HepG2 (cell line): ENCODE measurements around the gene CACNA1C. TPM values are rescaled to one million over a fixed set of nuclear protein-coding genes. Genes with fewer than 3 reads are reported as not detected.

Experiments
- ATAC-seq: fragments of 200-7000 bp; cut with Tn5 transposase; 3 replicates; pipeline ENCODE4 v1.9.1; 2020; ENCODE audit warnings: mild to moderate bottlenecking, moderate library complexity
- BruUV-seq: library from RNA; stranded (reverse); fragments of 400-500 nt; replicated peaks from 2 replicates; lab custom pipeline; 2021; lab: Mats Ljungman, UMichigan
- CTCF ChIA-PET: fragments of 300-600 bp; formaldehyde crosslinking; extraction: SDS; loops from one replicate; lab custom pipeline; 2021; ENCODE audit warnings: low total read pairs, inconsistent platforms, low intra/inter-chr PET ratio; lab: Yijun Ruan, JAX
- POLR2A ChIA-PET: fragments of 350-600 bp; sonication (Branson Sonifier 250); formaldehyde crosslinking; loops from one replicate; lab custom pipeline; 2020; ENCODE audit warnings: antibody characterized with exemption, inconsistent platforms; lab: Yijun Ruan, JAX
- DNase-seq: peaks from one replicate; pipeline ENCODE4 v3.0.0-alpha.2; 2015; ENCODE audit warnings: low spot score
- FAIRE-seq: peaks from 3 replicates; lab custom pipeline; 2011; peaks lifted over from hg19 to GRCh38; lab: Jason Lieb, UNC
- H2AFZ ChIP-seq: one replicate; pipeline ENCODE4 v1.6.1; 2011; ENCODE audit warnings: low read length, inconsistent platforms
- H3K27ac ChIP-seq: fragments of 300-600 bp; 3 replicates; pipeline ENCODE4 v1.8.0; 2011; ENCODE audit warnings: mixed run types, mild to moderate bottlenecking, mixed read lengths, low read length, inconsistent platforms; ENCODE audit not compliant: insufficient read depth; ENCODE audit errors: extremely low read length
- H3K27me3 ChIP-seq, 2 experiments: fragments of 200-600 bp in 1 of 2; 2 replicates in 1 of 2; 3 replicates in 1 of 2; pipeline versions ENCODE4 v1.6.0 to v1.8.0; 2011; ENCODE audit warnings: low read length in 2 of 2, mild to moderate bottlenecking in 2 of 2, moderate library complexity in 2 of 2, inconsistent platforms in 1 of 2; ENCODE audit not compliant: insufficient read depth in 2 of 2, control insufficient read depth in 1 of 2
- H3K36me3 ChIP-seq, 2 experiments: fragments of 200-600 bp in 1 of 2; replicated peaks in 1 of 2; 2 replicates in 1 of 2; 3 replicates in 1 of 2; pipeline versions ENCODE4 v1.5.1 to v1.8.0; 2011; ENCODE audit warnings: low read length in 2 of 2, inconsistent platforms in 1 of 2; ENCODE audit not compliant: insufficient read depth in 2 of 2, control insufficient read depth in 1 of 2
- H3K4me1 ChIP-seq: 2 replicates; pipeline ENCODE4 v1.5.1; 2012; ENCODE audit warnings: low read length, inconsistent platforms; ENCODE audit not compliant: insufficient read depth
- H3K4me2 ChIP-seq: 2 replicates; pipeline ENCODE4 v1.6.0; 2011; ENCODE audit warnings: low read depth, low read length, inconsistent platforms
- H3K4me3 ChIP-seq, 3 experiments: fragments of 200-600 bp in 1 of 3; sonication (generic), shearing (Covaris generic) in 1 of 3; replicated peaks in 1 of 3; 2 replicates each; pipeline ENCODE4 v1.5.1; 2011 to 2016; ENCODE audit warnings: low read length in 3 of 3, inconsistent platforms in 2 of 3, low read depth in 2 of 3, mild to moderate bottlenecking in 2 of 3, control low read depth in 1 of 3, mixed read lengths in 1 of 3; ENCODE audit not compliant: insufficient read depth in 1 of 3
- H3K79me2 ChIP-seq: one replicate; pipeline ENCODE4 v1.6.1; 2011; ENCODE audit warnings: low read length, inconsistent platforms; ENCODE audit not compliant: insufficient read depth
- H3K9ac ChIP-seq: 2 replicates; pipeline ENCODE4 v1.6.0; 2011; ENCODE audit warnings: mild to moderate bottlenecking, low read depth, low read length, inconsistent platforms; ENCODE audit not compliant: insufficient read depth
- H3K9me3 ChIP-seq: 2 replicates; pipeline ENCODE4 v1.5.1; 2012; ENCODE audit warnings: mild to moderate bottlenecking, low read length
- H4K20me1 ChIP-seq: 2 replicates; pipeline ENCODE4 v1.6.0; 2011; ENCODE audit warnings: inconsistent platforms, mild to moderate bottlenecking, low read length, moderate library complexity; ENCODE audit not compliant: insufficient read depth
- HMG20A ChIP-seq: IDR thresholded peaks from 2 replicates; pipeline ENCODE4 v1.6.1; 2016; ENCODE audit warnings: borderline replicate concordance
- YY1 ChIP-seq: IDR thresholded peaks from 2 replicates; pipeline ENCODE4 v1.6.1; 2011; ENCODE audit warnings: low read length, low read depth, moderate library complexity, mild to moderate bottlenecking; ENCODE audit not compliant: insufficient read depth, insufficient replicate concordance
- ZFAT ChIP-seq: sonication (generic); formaldehyde crosslinking; conservative IDR thresholded peaks from 2 replicates; pipeline ENCODE4 v1.8.1; 2023; ENCODE audit warnings: missing genetic modification reagents, inconsistent platforms
- ZNF501 ChIP-seq: sonication (generic); formaldehyde crosslinking; IDR thresholded peaks from 2 replicates; pipeline ENCODE4 v1.5.1; 2020; ENCODE audit warnings: mild to moderate bottlenecking, moderate library complexity, missing genetic modification reagents
- ZNF572 ChIP-seq: sonication (generic); formaldehyde crosslinking; IDR thresholded peaks from 2 replicates; pipeline ENCODE4 v1.5.1; 2020; ENCODE audit warnings: mild to moderate bottlenecking, missing genetic modification reagents
- WGBS: methylation state at CpG from one replicate; pipeline ENCODE4 v1.1.6; 2017; ENCODE audit warnings: low lambda C conversion rate; 5-methylcytosine and 5-hydroxymethylcytosine counted together
- in situ Hi-C: cut with HindIII; loops from 2 replicates; pipeline ENCODE4 v1.10.0; 2017; ENCODE audit warnings: low pct_unique_long_range_greater_than_20kb; ENCODE audit not compliant: extremely low pct_ligation_motif_present
- intact Hi-C: fragments of 100-400 bp; cut with micrococcal nuclease; formaldehyde crosslinking; loops from one replicate; pipeline ENCODE4 v1.10.0; 2022; ENCODE audit not compliant: unreplicated experiment
- polyA plus RNA-seq, 8 experiments: library from polyadenylated mRNA; depleted of rRNA in 3 of 8; stranded (reverse) in 7 of 8; unstranded in 1 of 8; fragments of >200 nt; fragmentation: Illumina TruSeq in 4 of 8; extraction: Trizol in 4 of 8; gene quantifications; 2 replicates each; pipeline versions ENCODE4 v1.2.1 to v1.2.3, GENCODE V29; 2011 to 2016; ENCODE audit warnings: low read depth in 4 of 8, missing spikeins in 1 of 8, mixed read lengths in 1 of 8; ENCODE audit not compliant: insufficient read depth in 1 of 8
- total RNA-seq, 5 experiments: library from RNA; depleted of rRNA; stranded (reverse); fragments of >200 nt; fragmentation: Illumina TruSeq; extraction: Trizol; gene quantifications; 2 replicates each; pipeline ENCODE4 v1.2.3, GENCODE V29; 2016; ENCODE audit warnings: low read depth in 1 of 5
- TF ChIP-seq, protein P1 (sequence below): sonication (generic); formaldehyde crosslinking; IDR thresholded peaks from 2 replicates; pipeline ENCODE4 v1.4.0; 2020; ENCODE audit warnings: mild to moderate bottlenecking, missing genetic modification reagents
- TF ChIP-seq, protein P2 (sequence below): sonication (generic); formaldehyde crosslinking; IDR thresholded peaks from 2 replicates; pipeline ENCODE4 v1.5.1; 2020; ENCODE audit warnings: missing genetic modification reagents, mild to moderate bottlenecking, borderline replicate concordance
- TF ChIP-seq, protein P3 (sequence below): sonication (generic); formaldehyde crosslinking; IDR thresholded peaks from 2 replicates; pipeline ENCODE4 v1.4.0; 2020; ENCODE audit warnings: missing genetic modification reagents
- TF ChIP-seq, protein P4 (sequence below): sonication (generic); formaldehyde crosslinking; IDR thresholded peaks from 2 replicates; pipeline ENCODE4 v1.4.0; 2020; ENCODE audit warnings: missing genetic modification reagents; ENCODE audit errors: not compliant biosample characterization

The CACNA1C gene
- total and polyA plus RNA-seq, 2 of the 13 experiments (the other 11 are each of a cell fraction or from before 2014, with no cell fraction given), result not detected

DNA sequence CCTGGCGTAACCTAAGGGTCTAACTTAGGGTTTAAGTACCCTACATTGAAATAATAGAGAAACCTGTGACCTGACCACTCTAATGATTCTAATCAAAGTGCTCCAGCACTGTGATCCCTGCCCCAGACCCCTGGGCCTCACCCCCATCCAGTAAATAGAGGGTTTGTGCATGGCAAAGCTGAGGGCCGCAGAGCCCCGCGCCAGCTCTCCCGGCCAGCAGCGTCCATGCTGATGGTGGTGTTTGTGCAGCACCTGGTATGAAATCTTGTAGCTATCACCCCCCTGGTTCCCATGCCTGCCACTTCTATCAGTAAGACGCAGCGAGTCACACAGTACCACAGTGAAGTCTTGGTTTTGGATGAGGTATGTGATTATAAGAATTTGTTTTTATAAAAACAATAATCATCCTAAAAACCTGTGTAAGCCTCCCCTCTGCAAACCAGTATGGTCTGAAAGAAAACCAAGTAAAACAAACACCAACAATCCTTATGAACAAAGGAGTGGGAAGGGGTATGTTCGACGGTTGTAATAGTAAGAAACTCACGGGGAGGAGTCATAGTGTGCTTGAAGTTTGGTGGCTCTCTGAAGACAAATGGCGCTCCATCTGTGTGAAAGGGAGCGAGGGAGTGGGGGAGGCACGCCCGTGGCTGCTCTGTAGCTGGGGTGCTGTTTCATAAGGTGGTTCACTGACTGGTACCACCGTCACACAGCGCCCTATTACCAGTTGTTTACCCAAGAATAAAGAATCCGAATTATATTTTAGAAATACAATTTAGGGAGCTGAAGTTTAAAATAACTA lies 156.2 kb downstream of the CACNA1C start:
- no peak for DNase-seq
- in situ Hi-C loops, result no loop called here

DNA sequence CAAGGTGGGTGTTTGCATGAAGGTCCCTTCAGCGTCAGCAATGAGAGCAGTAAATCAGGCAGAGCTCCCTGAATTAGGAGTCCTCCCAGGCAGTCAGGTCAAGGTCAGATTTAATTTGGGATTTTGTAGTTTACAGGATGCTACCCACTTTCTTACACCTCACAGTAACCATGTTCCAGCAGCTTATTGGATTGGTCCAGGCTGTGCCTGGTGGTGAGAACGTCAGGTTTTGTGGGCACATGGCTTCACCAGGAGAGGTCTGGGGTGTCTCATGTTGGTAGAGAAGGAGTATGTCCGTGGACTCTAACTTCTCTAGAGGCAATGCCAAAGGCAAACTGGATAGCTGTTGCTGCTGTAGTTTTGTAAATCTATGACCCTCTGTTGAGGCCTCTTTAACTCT lies 158.3 kb downstream of the CACNA1C start:
- WGBS, result 19% methylated on average over 3 of the region's 3 CpGs
- ChIA-PET CTCF (no interaction called here), POLR2A (no interaction called here)
- no peaks in the 10 kb centered on the region for H3K9me3 ChIP-seq
- no TSS peak for BruUV-seq
- DNase-seq, result no peak
- no peak overlapping the region for H2AFZ ChIP-seq
- FAIRE-seq, result no peak
- H3K27me3 ChIP-seq, result peaks cover 3 to 14% of the 10 kb centered on the region in 2 experiments; a peak in 3 of 5 replicates
- H4K20me1 ChIP-seq, result no peaks in the 10 kb centered on the region
- H3K4me3 ChIP-seq, result no peak overlapping the region
- intact Hi-C loops (no loop called here), in situ Hi-C loops (no loop called here)
- ATAC-seq, result no peak
- no peak overlapping the region for H3K27ac ChIP-seq
- no peaks in the 10 kb centered on the region for H3K79me2 ChIP-seq
- no peak overlapping the region for H3K9ac ChIP-seq
- H3K4me1 ChIP-seq, result no peaks in the 10 kb centered on the region
- no peaks in the 10 kb centered on the region for H3K36me3 ChIP-seq
- no peak overlapping the region for H3K4me2 ChIP-seq
- TF ChIP-seq YY1 (no peak), ZFAT (CRISPR knock-in tag) (no peak), HMG20A (no peak), ZNF572 (CRISPR knock-in tag) (no peak)
- TF ChIP-seq, protein P1, sequence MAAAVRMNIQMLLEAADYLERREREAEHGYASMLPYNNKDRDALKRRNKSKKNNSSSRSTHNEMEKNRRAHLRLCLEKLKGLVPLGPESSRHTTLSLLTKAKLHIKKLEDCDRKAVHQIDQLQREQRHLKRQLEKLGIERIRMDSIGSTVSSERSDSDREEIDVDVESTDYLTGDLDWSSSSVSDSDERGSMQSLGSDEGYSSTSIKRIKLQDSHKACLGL (CRISPR knock-in tag), result no peak
- TF ChIP-seq, protein P2, sequence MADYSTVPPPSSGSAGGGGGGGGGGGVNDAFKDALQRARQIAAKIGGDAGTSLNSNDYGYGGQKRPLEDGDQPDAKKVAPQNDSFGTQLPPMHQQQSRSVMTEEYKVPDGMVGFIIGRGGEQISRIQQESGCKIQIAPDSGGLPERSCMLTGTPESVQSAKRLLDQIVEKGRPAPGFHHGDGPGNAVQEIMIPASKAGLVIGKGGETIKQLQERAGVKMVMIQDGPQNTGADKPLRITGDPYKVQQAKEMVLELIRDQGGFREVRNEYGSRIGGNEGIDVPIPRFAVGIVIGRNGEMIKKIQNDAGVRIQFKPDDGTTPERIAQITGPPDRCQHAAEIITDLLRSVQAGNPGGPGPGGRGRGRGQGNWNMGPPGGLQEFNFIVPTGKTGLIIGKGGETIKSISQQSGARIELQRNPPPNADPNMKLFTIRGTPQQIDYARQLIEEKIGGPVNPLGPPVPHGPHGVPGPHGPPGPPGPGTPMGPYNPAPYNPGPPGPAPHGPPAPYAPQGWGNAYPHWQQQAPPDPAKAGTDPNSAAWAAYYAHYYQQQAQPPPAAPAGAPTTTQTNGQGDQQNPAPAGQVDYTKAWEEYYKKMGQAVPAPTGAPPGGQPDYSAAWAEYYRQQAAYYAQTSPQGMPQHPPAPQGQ (CRISPR knock-in tag), result no peak
- TF ChIP-seq, protein P3, sequence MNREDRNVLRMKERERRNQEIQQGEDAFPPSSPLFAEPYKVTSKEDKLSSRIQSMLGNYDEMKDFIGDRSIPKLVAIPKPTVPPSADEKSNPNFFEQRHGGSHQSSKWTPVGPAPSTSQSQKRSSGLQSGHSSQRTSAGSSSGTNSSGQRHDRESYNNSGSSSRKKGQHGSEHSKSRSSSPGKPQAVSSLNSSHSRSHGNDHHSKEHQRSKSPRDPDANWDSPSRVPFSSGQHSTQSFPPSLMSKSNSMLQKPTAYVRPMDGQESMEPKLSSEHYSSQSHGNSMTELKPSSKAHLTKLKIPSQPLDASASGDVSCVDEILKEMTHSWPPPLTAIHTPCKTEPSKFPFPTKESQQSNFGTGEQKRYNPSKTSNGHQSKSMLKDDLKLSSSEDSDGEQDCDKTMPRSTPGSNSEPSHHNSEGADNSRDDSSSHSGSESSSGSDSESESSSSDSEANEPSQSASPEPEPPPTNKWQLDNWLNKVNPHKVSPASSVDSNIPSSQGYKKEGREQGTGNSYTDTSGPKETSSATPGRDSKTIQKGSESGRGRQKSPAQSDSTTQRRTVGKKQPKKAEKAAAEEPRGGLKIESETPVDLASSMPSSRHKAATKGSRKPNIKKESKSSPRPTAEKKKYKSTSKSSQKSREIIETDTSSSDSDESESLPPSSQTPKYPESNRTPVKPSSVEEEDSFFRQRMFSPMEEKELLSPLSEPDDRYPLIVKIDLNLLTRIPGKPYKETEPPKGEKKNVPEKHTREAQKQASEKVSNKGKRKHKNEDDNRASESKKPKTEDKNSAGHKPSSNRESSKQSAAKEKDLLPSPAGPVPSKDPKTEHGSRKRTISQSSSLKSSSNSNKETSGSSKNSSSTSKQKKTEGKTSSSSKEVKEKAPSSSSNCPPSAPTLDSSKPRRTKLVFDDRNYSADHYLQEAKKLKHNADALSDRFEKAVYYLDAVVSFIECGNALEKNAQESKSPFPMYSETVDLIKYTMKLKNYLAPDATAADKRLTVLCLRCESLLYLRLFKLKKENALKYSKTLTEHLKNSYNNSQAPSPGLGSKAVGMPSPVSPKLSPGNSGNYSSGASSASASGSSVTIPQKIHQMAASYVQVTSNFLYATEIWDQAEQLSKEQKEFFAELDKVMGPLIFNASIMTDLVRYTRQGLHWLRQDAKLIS (CRISPR knock-in tag), result no peak

More for the DNA sequence above, 156.2 kb downstream of the CACNA1C start:
- no peaks in the 10 kb centered on the region for H4K20me1 ChIP-seq
- no peak for FAIRE-seq
- H3K9me3 ChIP-seq, result no peaks in the 10 kb centered on the region
- no peaks in the 10 kb centered on the region for H3K79me2 ChIP-seq
- no peak overlapping the region for H3K27ac ChIP-seq
- H3K36me3 ChIP-seq, result no peaks in the 10 kb centered on the region
- BruUV-seq, result no TSS peak
- H3K9ac ChIP-seq, result no peak overlapping the region
- CTCF ChIA-PET, result no interaction called here
- no peaks in the 10 kb centered on the region for H3K4me1 ChIP-seq
- no peak overlapping the region for H2AFZ ChIP-seq
- peaks cover 0 to 2% of the 10 kb centered on the region in 2 experiments; a peak in 1 of 5 replicates for H3K27me3 ChIP-seq
- H3K4me2 ChIP-seq, result no peak overlapping the region
- no peak for TF ChIP-seq ZNF501 (CRISPR knock-in tag)
- TF ChIP-seq, protein P4, sequence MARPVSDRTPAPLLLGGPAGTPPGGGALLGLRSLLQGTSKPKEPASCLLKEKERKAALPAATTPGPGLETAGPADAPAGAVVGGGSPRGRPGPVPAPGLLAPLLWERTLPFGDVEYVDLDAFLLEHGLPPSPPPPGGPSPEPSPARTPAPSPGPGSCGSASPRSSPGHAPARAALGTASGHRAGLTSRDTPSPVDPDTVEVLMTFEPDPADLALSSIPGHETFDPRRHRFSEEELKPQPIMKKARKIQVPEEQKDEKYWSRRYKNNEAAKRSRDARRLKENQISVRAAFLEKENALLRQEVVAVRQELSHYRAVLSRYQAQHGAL (CRISPR knock-in tag), result no peak
- no peak for ATAC-seq
- WGBS, result 35% methylated on average over 17 of the region's 18 CpGs
- intact Hi-C loops, result no loop called here
- no peak overlapping the region for H3K4me3 ChIP-seq
- POLR2A ChIA-PET, result no interaction called here
